Retinal pigment epithelial cell (primary cell): ENCODE measurements around the gene PRKG2.

ENCODE experiments used
- DNase-seq: peaks from one replicate; pipeline ENCODE4 v3.0.0-alpha.2; 2010; ENCODE audit warnings: low read depth
- H3K4me3 ChIP-seq: 2 replicates; pipeline ENCODE4 v1.5.1; 2011; ENCODE audit warnings: mild to moderate bottlenecking, low read length, control low read depth, moderate library complexity
- CTCF ChIP-seq: conservative IDR thresholded peaks from 2 replicates; pipeline ENCODE4 v1.5.1; 2011; ENCODE audit warnings: low read depth, low read length, control low read depth, inconsistent platforms

PRKG2 gene

GRCh38 chr4:81198609-81199008, 16.4 kb downstream of the PRKG2 start:
- no peak for DNase-seq
- no peak overlapping the region for H3K4me3 ChIP-seq
- TF ChIP-seq CTCF = no peak

- peak; percentile 69 for DNase-seq
- H3K4me3 ChIP-seq = no peak overlapping the region
- no peak for TF ChIP-seq CTCF
These were observed 17.0 kb downstream of the PRKG2 start for GRCh38 chr4:81197864-81198524.

- no peak for DNase-seq
- TF ChIP-seq CTCF = no peak
- no peak overlapping the region for H3K4me3 ChIP-seq
These were observed 18.8 kb downstream of the PRKG2 start for GRCh38 chr4:81196126-81196650.

- no peak for DNase-seq
- no peak overlapping the region for H3K4me3 ChIP-seq
- no peak for TF ChIP-seq CTCF
These were observed 19.5 kb downstream of the PRKG2 start for GRCh38 chr4:81195475-81195874.

- no peak for TF ChIP-seq CTCF
- no peak overlapping the region for H3K4me3 ChIP-seq
- DNase-seq = no peak
These were observed 20.7 kb downstream of the PRKG2 start for GRCh38 chr4:81194286-81194685.

- no peak overlapping the region for H3K4me3 ChIP-seq
- TF ChIP-seq CTCF = no peak
- no peak for DNase-seq
These were observed 34.1 kb downstream of the PRKG2 start for GRCh38 chr4:81180916-81181315.

- no peak for TF ChIP-seq CTCF
- no peak overlapping the region for H3K4me3 ChIP-seq
- no peak for DNase-seq
These were observed 35.7 kb downstream of the PRKG2 start for GRCh38 chr4:81179326-81179725.
